HG03520 (cell line): ENCODE data around the gene DPH6.
"Not testable (repeated sequence)": the region's sequence is repeated elsewhere in the genome, so short reads cannot be mapped to it uniquely, and the experiment has no call there.

ENCODE experiments used
- ATAC-seq: cut with Tn5 transposase; IDR thresholded peaks from one replicate; pipeline ENCODE4 v1.9.1; 2021; ENCODE audit warnings: mild to moderate bottlenecking, moderate library complexity; ENCODE audit not compliant: unreplicated experiment

The DPH6 gene

GRCh38 chr15:35351059-35351458, 194.9 kb downstream of the DPH6 start:
- no peak for ATAC-seq

- no peak for ATAC-seq
Measured at GRCh38 chr15:35349916-35350315, 196.0 kb downstream of the DPH6 start.

GRCh38 chr15:35330916-35331315, 215.0 kb downstream of the DPH6 start:
- ATAC-seq = no peak

- no peak for ATAC-seq
Measured at GRCh38 chr15:35330048-35330695, 215.8 kb downstream of the DPH6 start.

- no peak for ATAC-seq
Measured at GRCh38 chr15:35329521-35329961, 216.4 kb downstream of the DPH6 start.

GRCh38 chr15:35328836-35329235, 217.1 kb downstream of the DPH6 start:
- ATAC-seq = not testable (repeated sequence)

GRCh38 chr15:35327789-35328188, 218.2 kb downstream of the DPH6 start:
- ATAC-seq = no peak

GRCh38 chr15:35325374-35325941, 220.5 kb downstream of the DPH6 start:
- ATAC-seq = no peak

- no peak for ATAC-seq
Measured at GRCh38 chr15:35323141-35323540, 222.8 kb downstream of the DPH6 start.

- no peak for ATAC-seq
Measured at GRCh38 chr15:35321926-35322325, 224.0 kb downstream of the DPH6 start.

- ATAC-seq = no peak
Measured at GRCh38 chr15:35320911-35321310, 225.1 kb downstream of the DPH6 start.
